ENCODE results near the gene SNAP29.
"Not testable (repeated sequence)": the region's sequence is repeated elsewhere in the genome, so short reads cannot be mapped to it uniquely, and the experiment has no call there.

DNA sequence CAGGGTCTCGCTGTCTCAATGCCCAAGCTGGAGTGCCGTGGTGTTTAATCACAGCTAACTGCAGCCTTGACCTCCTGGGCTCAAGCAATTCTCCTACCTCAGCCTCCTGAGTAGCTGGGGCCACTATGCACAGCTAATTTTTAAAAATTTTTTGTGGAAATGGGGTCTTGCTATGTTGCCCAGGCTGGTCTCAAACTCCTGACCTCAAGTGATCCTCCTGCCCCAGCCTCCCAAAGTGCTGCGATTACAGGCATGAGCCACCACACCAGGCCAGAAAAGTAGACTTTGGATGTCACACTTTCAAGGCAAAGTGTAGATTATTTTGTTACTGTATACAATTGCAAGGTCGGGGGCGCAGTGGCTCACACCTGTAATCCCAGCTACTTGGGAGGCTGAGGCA lies 49.9 kb downstream of the SNAP29 start:
- TF ChIP-seq, protein P1, sequence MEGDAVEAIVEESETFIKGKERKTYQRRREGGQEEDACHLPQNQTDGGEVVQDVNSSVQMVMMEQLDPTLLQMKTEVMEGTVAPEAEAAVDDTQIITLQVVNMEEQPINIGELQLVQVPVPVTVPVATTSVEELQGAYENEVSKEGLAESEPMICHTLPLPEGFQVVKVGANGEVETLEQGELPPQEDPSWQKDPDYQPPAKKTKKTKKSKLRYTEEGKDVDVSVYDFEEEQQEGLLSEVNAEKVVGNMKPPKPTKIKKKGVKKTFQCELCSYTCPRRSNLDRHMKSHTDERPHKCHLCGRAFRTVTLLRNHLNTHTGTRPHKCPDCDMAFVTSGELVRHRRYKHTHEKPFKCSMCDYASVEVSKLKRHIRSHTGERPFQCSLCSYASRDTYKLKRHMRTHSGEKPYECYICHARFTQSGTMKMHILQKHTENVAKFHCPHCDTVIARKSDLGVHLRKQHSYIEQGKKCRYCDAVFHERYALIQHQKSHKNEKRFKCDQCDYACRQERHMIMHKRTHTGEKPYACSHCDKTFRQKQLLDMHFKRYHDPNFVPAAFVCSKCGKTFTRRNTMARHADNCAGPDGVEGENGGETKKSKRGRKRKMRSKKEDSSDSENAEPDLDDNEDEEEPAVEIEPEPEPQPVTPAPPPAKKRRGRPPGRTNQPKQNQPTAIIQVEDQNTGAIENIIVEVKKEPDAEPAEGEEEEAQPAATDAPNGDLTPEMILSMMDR (conservative IDR thresholded peaks at IDR 0.05; ENCODE audit: low read depth, low read length) = not testable (repeated sequence)
- not testable (repeated sequence) for TF ChIP-seq EZH2 (IDR thresholded peaks at IDR 0.05; ENCODE audit: low read length, unreplicated experiment)

Data from PC-3 (cell line).